Prostate gland (tissue), 2 donors: ENCODE results near the gene TCERG1.

Experiments used
- CTCF ChIP-seq, 4 experiments: fragments of 200-600 bp in 2 of 4; fragments of 450-650 bp in 2 of 4; sonication (generic) in 2 of 4; IDR thresholded peaks; 1 replicate in 3 of 4; 2 replicates in 1 of 4; pipeline ENCODE4 v1.5.1; 2016 to 2019; ENCODE audit warnings: antibody characterized with exemption in 4 of 4, mild to moderate bottlenecking in 2 of 4, moderate library complexity in 2 of 4
- POLR2A ChIP-seq: fragments of 450-650 bp; IDR thresholded peaks from one replicate; pipeline ENCODE4 v1.6.1; 2016; ENCODE audit warnings: antibody characterized with exemption, mild to moderate bottlenecking
- POLR2AphosphoS5 ChIP-seq: sonication (generic); formaldehyde crosslinking; IDR thresholded peaks from one replicate; pipeline ENCODE4 v1.6.1; 2017; ENCODE audit warnings: antibody characterized with exemption

GRCh38 chr5:146401021-146401420, 46.1 kb upstream of the TCERG1 start:
- TF ChIP-seq CTCF (IDR thresholded peaks at IDR 0.05) (no peak), POLR2A (no peak), POLR2AphosphoS5 (no peak)
